Calu3 (cell line): ENCODE measurements around the gene PCBD2. TPM values are rescaled to one million over a fixed set of nuclear protein-coding genes. Genes with fewer than 3 reads are reported as not detected.
A peak's percentile ranks its signal among the peaks of the same experiment; 100 is the strongest.

ENCODE experiments used
- BruUV-seq: library from RNA; stranded (reverse); fragments of 400-500 nt; replicated peaks from 2 replicates; lab custom pipeline; 2021; lab: Mats Ljungman, UMichigan
- CTCF ChIA-PET: fragments of 300-600 bp; sonication (Branson Sonifier 250); formaldehyde crosslinking; loops from one replicate; lab custom pipeline; 2022; ENCODE audit warnings: antibody characterized with exemption; lab: Charles Lee
- DNase-seq: peaks from one replicate; pipeline ENCODE4 v3.0.0; 2022
- H3K27ac Mint-ChIP-seq: one replicate; pipeline ENCODE4 v1.8.0; 2022; ENCODE audit warnings: mixed read lengths; ENCODE audit not compliant: unreplicated experiment
- H3K27me3 Mint-ChIP-seq: one replicate; pipeline ENCODE4 v1.8.0; 2022; ENCODE audit warnings: mixed read lengths; ENCODE audit not compliant: unreplicated experiment
- H3K36me3 Mint-ChIP-seq: one replicate; pipeline ENCODE4 v1.8.0; 2022; ENCODE audit warnings: mild to moderate bottlenecking, moderate library complexity, mixed read lengths; ENCODE audit not compliant: insufficient read depth, unreplicated experiment
- H3K4me1 Mint-ChIP-seq: one replicate; pipeline ENCODE4 v1.8.0; 2022; ENCODE audit warnings: mild to moderate bottlenecking, low read depth, mixed read lengths; ENCODE audit not compliant: unreplicated experiment
- H3K4me3 Mint-ChIP-seq: one replicate; pipeline ENCODE4 v1.8.0; 2022; ENCODE audit warnings: mild to moderate bottlenecking, low read depth, moderate library complexity, mixed read lengths; ENCODE audit not compliant: unreplicated experiment
- H3K9me3 Mint-ChIP-seq: one replicate; pipeline ENCODE4 v1.8.0; 2022; ENCODE audit warnings: low read depth, mixed read lengths; ENCODE audit not compliant: unreplicated experiment
- intact Hi-C: fragments of 100-400 bp; cut with micrococcal nuclease; formaldehyde crosslinking; loops from one replicate; pipeline ENCODE4 v1.10.0; 2022; ENCODE audit not compliant: unreplicated experiment
- total RNA-seq: library from RNA; stranded (reverse); gene quantifications from 2 replicates; pipeline ENCODE4 v1.2.3, GENCODE V29; 2022
- TF ChIP-seq, protein P1 (sequence below): fragments of 200-600 bp; IDR thresholded peaks from one replicate; pipeline ENCODE4 v1.8.0; 2022; ENCODE audit warnings: antibody characterized with exemption; ENCODE audit not compliant: unreplicated experiment

PCBD2 gene
- total RNA-seq, 1 experiment from 2014 or later = 18.1 TPM

DNA sequence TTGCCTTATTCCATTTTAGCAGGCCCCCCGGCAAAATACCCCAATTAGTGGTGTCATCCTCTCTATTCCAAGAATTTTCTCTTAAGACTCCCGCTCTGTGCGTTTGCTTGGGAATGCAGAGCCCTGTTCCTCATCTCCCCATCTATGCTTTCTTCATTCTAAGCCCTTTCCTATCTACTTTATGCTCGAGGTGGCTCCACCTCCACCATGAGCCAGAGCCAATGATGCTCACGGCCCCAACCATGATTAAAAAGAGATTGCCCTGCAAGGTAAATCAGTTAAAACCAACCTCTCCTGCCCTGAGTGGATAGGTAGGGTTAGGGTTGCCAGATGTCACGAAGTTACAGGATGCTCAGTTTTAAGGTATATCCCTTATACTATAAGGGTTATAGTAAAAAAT lies 31.4 kb upstream of the PCBD2 start:
- H3K27ac Mint-ChIP-seq = peak overlapping the region; percentile 77
- no peaks in the 10 kb centered on the region for H3K9me3 Mint-ChIP-seq
- intact Hi-C loops = no loop called here
- BruUV-seq = TSS peak; percentile 72
- peaks cover 25% of the 10 kb centered on the region for H3K36me3 Mint-ChIP-seq
- CTCF ChIA-PET = interaction anchor here (0.7 to 1.4 kb wide), 2 partner anchors 24 to 31 kb away, joined by 4 to 9 read pairs; partner anchors contain the start of gene PCBD2
- no peak for DNase-seq
- peak overlapping the region; percentile 99 for H3K4me3 Mint-ChIP-seq
- TF ChIP-seq, protein P1, sequence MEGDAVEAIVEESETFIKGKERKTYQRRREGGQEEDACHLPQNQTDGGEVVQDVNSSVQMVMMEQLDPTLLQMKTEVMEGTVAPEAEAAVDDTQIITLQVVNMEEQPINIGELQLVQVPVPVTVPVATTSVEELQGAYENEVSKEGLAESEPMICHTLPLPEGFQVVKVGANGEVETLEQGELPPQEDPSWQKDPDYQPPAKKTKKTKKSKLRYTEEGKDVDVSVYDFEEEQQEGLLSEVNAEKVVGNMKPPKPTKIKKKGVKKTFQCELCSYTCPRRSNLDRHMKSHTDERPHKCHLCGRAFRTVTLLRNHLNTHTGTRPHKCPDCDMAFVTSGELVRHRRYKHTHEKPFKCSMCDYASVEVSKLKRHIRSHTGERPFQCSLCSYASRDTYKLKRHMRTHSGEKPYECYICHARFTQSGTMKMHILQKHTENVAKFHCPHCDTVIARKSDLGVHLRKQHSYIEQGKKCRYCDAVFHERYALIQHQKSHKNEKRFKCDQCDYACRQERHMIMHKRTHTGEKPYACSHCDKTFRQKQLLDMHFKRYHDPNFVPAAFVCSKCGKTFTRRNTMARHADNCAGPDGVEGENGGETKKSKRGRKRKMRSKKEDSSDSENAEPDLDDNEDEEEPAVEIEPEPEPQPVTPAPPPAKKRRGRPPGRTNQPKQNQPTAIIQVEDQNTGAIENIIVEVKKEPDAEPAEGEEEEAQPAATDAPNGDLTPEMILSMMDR = no peak
- H3K4me1 Mint-ChIP-seq = no peaks in the 10 kb centered on the region
- H3K27me3 Mint-ChIP-seq = no peaks in the 10 kb centered on the region

DNA sequence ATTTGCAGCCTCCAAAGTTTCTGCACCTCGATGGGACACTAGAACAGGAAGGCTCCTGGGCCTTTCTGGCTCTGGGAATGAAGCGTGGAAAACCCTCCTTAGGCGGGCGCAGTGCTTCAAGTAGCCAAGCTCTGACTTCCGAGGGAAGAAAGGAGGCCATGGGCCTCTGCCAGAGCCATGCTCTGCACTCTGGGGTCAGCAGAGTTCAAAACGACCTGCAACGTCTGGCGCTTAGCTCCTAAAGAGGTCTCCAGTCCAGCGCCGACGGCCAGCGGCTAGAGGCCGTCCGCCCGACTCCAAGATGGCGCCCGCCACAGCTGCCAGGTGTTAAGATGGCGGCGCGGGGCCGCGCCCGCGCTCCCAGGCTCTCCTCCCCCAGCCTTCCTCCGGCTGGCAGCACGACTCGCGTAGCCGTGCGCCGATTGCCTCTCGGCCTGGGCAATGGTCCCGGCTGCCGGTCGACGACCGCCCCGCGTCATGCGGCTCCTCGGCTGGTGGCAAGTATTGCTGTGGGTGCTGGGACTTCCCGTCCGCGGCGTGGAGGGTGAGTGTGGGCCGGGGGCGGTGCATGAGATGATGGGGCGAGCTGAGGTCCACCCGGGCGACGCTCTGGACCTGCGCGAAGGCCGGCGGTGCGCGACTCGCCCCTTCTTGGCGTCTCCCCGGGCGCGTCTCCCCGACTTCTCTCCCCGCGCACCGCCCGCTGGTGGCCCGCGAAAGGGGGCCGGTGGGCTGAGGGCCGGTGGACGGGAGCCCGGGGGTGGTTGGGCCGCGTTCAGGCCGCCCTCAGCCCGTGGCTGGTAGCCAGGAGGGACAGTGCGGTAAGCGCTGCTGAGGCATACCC lies 30.7 kb upstream of the PCBD2 start, which contains the start of gene TXNDC15:
Gene TXNDC15, plus strand, starts transcription at position 385 of the 844 bp plus-strand sequence. Its CDS starts 57 bp downstream, at position 442.
- Mint-ChIP-seq H3K27me3 (no peaks in the 10 kb centered on the region), H3K4me1 (no peaks in the 10 kb centered on the region), H3K9me3 (no peaks in the 10 kb centered on the region), H3K4me3 (peak within 1 kb of the TSS; percentile 99), H3K36me3 (peaks cover 25% of the 10 kb centered on the region), H3K27ac (peak within 1 kb of the TSS; percentile 77)
- CTCF ChIA-PET = interaction anchor here (0.5 to 1.4 kb wide), 5 partner anchors 19 to 238 kb away, joined by 3 to 9 read pairs (median 3); partner anchors contain the start of gene PCBD2
- DNase-seq = peak; percentile 89
- TF ChIP-seq, protein P1 = no peak
- no TSS peak for BruUV-seq
- intact Hi-C loops = no loop called here

DNA sequence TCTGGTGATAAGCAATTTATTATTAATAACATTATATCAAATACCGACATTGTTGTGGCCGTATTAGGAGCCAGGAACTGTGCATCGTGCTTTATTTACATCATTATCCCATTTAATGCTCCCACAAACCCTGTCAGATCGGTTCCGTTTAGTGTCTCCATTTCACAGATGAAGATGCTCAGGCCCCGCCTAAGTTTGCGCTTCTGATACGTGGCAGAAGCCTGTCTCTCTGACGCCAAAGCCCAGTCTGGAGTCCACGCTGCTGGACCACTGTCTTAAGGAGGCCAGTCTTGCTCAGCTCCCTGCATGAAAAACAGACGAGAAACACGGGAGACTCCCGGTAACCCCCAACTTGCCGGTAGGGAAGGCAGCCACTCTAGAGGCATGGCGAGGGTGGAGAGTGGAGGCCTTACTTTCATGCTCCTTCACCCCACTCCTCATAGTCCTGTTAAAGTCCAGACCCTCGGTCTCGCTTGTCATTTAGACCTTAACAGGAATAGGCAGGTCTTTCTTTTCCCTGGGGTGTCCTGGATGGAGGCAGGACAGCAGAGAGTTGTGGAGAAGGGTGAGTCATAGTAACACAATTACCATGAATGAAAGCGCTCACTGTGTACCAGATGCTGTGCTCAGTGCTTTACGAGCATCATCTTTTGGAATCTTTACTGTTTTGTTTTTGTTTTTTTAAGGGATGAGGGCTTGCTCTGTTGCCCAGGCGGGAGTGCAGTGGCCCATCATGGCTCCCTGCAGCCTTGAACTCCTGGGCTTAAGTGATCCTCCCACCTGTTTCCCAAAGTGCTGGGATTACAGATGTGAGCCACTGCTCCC lies 29.9 kb upstream of the PCBD2 start:
- TF ChIP-seq, protein P1 = no peak
- CTCF ChIA-PET = interaction anchor here (0.6 to 1.4 kb wide), 3 partner anchors 18 to 30 kb away, joined by 3 to 9 read pairs (median 3); partner anchors contain the start of gene PCBD2
- no peaks in the 10 kb centered on the region for H3K4me1 Mint-ChIP-seq
- intact Hi-C loops = no loop called here
- H3K9me3 Mint-ChIP-seq = no peaks in the 10 kb centered on the region
- BruUV-seq = no TSS peak
- peak overlapping the region; percentile 99 for H3K4me3 Mint-ChIP-seq
- no peaks in the 10 kb centered on the region for H3K27me3 Mint-ChIP-seq
- peak overlapping the region; percentile 77 for H3K27ac Mint-ChIP-seq
- peak; percentile 22 for DNase-seq
- peaks cover 25% of the 10 kb centered on the region for H3K36me3 Mint-ChIP-seq

DNA sequence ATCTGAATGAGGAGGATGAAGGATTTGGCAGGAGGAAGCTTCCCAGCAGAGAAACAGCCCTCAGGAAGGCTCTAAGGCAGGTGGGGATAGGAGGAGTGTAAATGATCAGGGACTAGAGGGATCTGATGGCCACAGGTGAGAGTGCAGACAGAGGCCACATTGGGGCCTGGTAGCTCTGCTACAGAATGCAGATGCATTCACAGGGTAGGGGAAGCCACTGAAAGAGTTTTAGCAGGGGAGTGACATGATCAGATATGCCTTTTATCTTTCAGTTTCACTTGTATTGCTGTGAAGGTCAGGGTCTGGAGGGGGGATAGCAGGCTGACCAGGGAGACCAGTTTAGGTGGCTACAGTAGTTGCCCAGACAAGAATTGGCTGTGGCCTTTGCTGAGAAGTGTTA lies 27.8 kb upstream of the PCBD2 start:
- CTCF ChIA-PET = no interaction called here
- Mint-ChIP-seq H3K27ac (no peak overlapping the region), H3K27me3 (no peaks in the 10 kb centered on the region), H3K9me3 (no peaks in the 10 kb centered on the region), H3K36me3 (peaks cover 25% of the 10 kb centered on the region), H3K4me3 (no peak overlapping the region), H3K4me1 (no peaks in the 10 kb centered on the region)
- BruUV-seq = no TSS peak
- intact Hi-C loops = no loop called here
- no peak for DNase-seq
- TF ChIP-seq, protein P1 = no peak
